AG08395 (cell line): ENCODE data around the gene NQO2.
"Not testable (repeated sequence)": the region's sequence is repeated elsewhere in the genome, so short reads cannot be mapped to it uniquely, and the experiment has no call there.

ENCODE experiments used
- DNase-seq: peaks from one replicate; pipeline ENCODE4 v3.0.0; 2012; ENCODE audit warnings: mixed read lengths, low spot score

Gene NQO2

GRCh38 chr6:3037638-3038365, 38.1 kb downstream of the NQO2 start:
- no peak for DNase-seq

- DNase-seq = no peak
Measured at GRCh38 chr6:3039384-3039783, 39.7 kb downstream of the NQO2 start.

GRCh38 chr6:3041147-3041546, 41.5 kb downstream of the NQO2 start:
- no peak for DNase-seq

- DNase-seq = no peak
Measured at GRCh38 chr6:3041606-3042005, 41.9 kb downstream of the NQO2 start.

DNA sequence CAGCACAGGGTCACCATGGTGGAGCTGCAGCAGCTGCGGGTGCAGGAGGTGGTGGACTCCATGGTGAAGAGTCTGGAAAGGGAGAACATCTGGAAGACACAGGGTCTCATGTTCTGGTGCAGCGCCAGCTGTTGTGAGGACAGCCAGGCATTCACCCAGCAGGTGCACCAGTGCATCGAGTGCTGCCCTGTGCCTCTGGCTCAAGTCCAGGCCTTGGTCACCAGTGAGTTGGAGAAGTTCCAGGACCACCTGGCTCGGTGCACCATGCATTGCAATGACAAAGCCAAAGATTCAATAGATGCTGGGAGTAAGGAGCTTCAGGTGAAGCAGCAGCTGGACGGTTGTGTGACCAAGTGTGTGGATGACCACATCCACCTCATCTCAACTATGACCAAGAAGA, 45.7 kb downstream of the NQO2 start:
- DNase-seq = no peak

DNA sequence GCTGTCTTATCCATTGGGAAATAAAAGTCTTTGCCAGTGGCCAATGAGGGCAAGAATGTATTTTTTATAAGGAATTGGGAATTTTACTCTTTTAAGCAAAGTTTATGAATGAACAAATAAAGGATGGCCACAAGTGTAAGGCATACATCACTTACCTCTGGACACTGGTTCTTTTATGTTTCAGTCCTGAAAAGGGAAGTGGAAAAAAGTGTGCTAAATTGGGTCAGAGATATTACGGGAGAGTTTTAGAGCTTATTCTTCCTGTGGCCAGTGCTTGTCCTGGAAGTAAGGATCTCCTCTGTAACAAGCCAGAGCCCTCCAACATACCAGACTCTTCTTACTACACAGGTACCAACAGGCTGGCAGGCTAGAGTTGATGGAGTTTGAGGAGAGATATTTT, 46.1 kb downstream of the NQO2 start:
- DNase-seq = no peak

DNA sequence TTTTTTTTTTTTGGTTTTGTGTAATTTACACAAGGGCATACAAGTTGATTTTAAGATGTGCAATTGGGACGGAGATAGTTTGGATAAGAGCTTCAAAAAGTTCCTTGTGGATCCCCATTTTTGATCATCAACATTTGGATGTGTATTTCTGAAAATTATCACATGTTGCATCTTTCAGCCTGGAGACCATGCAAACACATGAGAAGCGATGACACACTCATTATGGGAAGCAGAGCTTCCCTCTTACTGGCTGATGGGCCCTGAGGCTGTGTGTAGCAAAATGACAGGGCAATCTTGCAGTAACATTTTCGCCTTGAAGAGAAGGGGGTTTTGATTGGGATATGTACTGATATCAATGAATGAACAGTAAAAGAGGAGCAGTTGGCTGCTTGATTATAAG, 46.6 kb downstream of the NQO2 start:
- DNase-seq = no peak

- DNase-seq = not testable (repeated sequence)
Measured at GRCh38 chr6:3048009-3048408, 48.3 kb downstream of the NQO2 start.

GRCh38 chr6:3052481-3053230, 53.0 kb downstream of the NQO2 start:
- no peak for DNase-seq

DNA sequence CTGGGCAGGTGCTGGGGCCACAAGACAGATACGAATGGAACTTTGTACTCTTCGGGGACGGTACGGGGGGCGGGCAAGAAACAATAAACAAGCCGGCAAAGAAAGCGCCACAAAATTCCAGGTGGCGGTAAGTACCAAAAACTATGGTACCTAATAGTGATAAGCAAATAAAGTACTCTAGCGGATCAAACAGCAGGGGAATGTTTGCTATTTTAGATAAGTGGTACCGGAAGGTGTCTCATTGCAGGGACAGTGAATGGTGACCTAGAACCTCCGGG, 53.5 kb downstream of the NQO2 start:
- no peak for DNase-seq

DNA sequence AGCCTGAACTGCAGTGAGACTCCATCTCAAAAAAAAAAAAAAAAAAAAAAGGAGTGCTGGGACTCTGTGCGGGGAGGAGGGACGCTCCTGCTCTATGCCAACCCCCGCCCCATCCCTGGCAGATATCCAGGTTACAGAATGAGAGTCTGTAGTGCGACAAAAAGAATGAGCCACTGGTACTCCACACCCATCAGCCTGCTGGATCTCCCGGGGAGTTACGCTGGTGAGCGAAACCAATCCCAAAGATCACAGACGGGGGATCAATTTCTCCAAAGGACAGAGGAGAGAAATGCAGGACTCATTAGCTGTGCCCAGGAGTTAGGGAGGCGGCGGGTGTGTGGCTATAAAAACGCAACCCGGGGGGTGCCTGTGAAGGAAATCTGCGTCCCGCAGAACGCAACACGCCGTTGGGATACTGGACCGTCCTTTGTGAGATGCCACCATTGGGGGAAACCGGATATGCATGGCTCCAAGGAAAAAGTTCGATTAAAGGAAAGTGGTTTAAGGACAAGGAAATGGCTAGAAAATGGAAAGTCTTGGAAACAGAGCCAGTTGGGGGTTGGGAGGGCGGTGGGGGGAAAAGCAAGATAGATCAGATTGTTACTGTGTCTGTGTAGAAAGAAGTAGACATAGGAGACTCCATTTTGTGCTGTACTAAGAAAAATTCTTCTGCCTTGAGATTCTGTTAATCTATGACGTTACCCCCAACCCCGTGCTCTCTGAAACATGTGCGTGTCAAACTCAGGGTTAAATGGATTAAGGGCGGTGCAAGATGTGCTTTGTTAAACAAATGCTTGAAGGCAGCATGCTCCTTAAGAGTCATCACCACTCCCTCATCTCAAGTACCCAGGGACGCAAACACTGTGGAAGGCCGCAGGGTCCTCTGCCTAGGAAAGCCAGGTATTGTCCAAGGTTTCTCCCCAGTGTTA, 54.8 kb downstream of the NQO2 start:
- DNase-seq = peak; percentile 29

DNA sequence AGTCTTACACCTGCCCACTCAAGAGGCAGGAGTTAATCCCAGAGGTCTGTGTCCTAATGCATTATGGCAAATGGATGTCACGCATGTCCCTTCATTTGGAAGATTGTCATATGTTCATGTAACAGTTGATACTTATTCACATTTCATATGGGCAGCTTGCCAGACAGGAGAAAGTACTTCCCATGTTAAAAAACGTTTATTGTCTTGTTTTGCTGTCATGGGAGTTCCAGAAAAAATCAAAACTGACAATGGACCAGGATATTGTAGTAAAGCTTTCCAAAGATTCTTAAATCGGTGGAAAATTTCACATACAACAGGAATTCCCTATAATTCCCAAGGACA, 55.4 kb downstream of the NQO2 start:
- not testable (repeated sequence) for DNase-seq

DNA sequence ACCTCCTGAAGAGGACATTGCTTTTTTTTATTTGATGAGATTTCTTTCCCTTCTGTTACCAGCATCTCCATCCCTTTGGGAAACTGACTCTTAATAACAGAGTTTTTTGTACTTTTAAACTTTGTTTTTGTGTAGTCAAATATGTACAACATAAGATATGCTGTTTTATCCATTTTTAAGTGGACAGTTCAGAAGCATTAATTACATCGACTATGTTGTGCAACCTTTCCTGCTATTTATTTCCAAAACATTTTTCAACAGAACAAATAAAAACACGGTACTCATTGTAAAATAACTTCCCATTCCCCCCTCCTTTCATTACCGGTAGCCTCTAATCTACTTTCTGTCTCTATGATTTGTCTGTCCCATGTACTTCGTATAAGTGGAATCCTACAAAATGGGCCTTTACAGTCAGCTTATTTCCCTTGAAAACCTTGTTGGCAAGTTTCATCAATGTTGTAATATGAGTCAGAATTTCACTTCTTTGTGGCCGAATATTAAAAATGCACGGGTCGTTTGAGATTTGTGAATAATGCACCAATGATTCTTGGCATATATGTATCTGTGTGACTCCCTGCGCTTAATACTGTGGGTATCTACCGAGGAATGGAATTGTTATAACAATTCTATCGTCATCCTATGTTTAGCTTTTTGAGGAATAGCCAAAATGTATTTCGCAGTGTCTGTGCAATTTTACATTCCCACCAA, 57.5 kb downstream of the NQO2 start:
- DNase-seq = no peak

- no peak for DNase-seq
Measured at GRCh38 chr6:3058957-3059356, 59.3 kb downstream of the NQO2 start.

DNA sequence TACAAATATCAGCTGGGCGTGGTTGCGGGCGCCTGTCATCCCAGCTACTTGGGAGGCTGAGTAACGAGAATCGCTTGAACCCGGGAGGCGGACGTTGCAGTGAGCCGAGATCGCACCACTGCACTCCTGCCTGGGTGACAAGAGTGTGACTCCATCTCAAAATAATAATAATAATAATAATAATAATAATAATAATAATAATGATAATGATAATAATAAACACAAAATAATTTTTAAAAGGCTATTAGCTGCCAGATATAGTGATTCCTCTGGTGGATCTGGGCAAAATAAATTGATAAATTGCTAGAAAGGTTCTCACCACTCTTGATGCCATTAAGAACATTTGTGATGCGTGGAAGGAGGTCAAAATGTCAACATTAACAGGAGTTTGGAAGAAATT, 60.4 kb downstream of the NQO2 start:
- DNase-seq = not testable (repeated sequence)

DNA sequence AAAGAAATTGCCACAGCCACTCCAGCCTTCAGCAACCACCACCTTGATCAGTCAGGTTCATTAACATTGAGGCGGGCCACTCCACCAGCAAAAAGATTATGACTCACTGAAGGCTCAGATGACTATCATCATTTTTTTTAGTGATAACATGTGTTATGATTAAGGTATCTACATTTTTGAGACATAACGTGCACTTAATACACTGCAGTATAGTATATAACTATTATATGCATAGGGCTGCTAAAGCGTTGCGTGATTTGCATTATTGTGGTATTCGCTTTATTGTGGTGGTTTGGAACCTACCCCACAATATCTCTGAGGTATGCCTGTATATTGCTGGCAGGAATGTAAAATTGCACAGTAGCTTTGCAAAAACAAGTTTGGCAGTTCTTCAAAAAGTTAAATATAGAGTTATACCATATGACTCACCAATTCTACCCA, 61.8 kb downstream of the NQO2 start:
- DNase-seq = no peak

GRCh38 chr6:3063340-3063732, 63.6 kb downstream of the NQO2 start:
- not testable (repeated sequence) for DNase-seq

GRCh38 chr6:3063733-3064700, 64.3 kb downstream of the NQO2 start:
- peak; percentile 95 for DNase-seq

DNA sequence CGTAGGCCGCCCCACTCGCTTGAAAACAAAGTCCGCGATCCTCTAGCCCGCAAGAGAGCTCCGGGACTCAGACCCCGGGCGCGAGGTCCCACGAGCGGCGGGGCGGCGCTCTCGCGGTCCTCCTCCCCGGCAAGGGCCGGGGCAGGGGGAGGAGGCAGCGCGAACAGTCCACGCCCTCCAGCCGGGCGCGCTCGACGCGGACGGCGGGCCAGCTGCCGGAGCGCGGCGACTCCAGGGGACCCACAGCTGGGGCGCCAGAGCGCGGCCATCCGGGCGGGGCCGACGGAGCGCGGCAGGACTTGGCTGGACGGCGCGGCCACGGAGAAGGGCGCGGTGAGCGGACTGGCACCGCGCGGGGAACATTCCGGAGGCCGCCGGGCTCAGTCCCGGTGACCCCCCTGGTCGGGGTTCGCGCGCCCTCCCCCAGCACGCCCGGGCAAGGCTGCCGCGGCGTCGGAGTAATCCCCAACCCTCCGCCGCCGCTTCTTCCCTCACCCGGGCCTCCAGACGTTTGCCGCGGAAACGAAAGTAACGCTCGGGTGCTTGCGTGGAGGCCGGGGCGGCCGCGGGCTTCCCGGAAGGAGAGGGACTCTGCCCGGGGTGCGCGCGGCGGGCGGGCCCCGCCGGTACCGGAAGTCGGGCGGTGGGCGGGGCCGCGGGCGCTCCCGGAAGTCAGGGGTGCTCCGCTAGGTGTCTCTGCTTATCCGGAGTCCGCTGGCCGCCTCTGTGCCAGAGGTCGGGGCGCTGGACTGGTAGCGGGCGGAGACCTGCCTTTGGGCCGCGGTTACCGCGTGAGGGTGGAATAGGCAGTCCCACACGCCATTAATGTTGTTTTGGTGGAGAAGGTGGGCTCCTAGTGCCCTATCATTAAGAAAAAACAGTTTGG, 68.9 kb downstream of the NQO2 start, which contains the start of gene RIPK1:
RIPK1 (plus strand) TSS at position 166 of the 886 bp plus-strand sequence. CDS start 8,330 bp downstream, outside the sequence.
- DNase-seq = peak; percentile 96
